Right lobe of liver (tissue), 4 donors: ENCODE data around the gene MKLN1.

ENCODE experiments used
- POLR2A ChIP-seq: fragments of 450-650 bp; IDR thresholded peaks from one replicate; pipeline ENCODE4 v1.6.1; 2017; ENCODE audit warnings: antibody characterized with exemption, mild to moderate bottlenecking
- TF ChIP-seq, protein P1 (sequence below), 4 donors: fragments of 200-600 bp in 3 of 4; fragments of 450-650 bp in 1 of 4; IDR thresholded peaks; one replicate each; pipeline versions ENCODE4 v1.5.1 to v1.8.0; 2016 to 2022; ENCODE audit warnings: antibody characterized with exemption in 4 of 4, mild to moderate bottlenecking in 2 of 4
- donor health status: DM: no; HTN: no; CAD: no.
- donor health status: DM: no; HTN: no; CAD: no.
- donor health status: DM: no; HTN: yes; CAD: no.

DNA sequence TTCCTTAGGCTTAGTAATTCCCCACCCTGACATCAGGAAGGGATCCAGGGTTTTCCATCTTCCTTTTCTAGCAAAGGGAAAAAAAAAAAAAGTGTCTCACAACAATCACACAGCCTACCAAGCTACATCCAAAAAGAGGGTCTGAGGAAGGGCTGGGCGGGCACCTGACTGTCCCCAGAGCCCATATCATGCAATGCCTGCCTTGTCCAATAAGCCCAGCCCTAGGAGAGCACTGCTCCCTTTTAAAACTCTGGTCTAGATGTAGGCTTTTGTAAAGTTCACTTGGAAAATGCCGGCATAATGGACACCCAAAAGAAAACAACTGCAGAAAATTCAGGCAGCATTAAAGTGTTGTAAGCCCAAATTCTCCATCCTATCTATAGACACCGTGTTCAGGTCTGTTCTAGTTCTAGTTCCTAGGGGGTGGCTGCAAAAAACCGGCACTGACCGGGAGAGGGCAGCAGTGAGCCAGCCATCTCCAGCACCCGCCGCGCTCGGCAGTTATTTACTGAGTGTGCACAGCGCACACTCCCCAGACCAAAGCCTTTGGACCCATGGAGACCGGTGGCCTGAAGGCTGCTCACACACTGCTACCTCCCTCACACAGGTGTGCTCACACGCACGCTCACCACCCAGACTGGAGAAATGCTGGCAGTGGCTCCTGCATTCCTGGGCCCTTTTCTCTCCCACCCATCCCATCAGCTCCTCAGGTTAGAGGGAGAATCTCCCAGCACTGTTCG, 180.1 kb downstream of the MKLN1 start:
- TF ChIP-seq, protein P1, sequence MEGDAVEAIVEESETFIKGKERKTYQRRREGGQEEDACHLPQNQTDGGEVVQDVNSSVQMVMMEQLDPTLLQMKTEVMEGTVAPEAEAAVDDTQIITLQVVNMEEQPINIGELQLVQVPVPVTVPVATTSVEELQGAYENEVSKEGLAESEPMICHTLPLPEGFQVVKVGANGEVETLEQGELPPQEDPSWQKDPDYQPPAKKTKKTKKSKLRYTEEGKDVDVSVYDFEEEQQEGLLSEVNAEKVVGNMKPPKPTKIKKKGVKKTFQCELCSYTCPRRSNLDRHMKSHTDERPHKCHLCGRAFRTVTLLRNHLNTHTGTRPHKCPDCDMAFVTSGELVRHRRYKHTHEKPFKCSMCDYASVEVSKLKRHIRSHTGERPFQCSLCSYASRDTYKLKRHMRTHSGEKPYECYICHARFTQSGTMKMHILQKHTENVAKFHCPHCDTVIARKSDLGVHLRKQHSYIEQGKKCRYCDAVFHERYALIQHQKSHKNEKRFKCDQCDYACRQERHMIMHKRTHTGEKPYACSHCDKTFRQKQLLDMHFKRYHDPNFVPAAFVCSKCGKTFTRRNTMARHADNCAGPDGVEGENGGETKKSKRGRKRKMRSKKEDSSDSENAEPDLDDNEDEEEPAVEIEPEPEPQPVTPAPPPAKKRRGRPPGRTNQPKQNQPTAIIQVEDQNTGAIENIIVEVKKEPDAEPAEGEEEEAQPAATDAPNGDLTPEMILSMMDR (IDR thresholded peaks at IDR 0.05), result peak; percentile 87 to 95 (median 92)
- no peak for TF ChIP-seq POLR2A
